HG03095 (cell line): ENCODE measurements around the gene INS.
"Not testable (repeated sequence)": the region's sequence is repeated elsewhere in the genome, so short reads cannot be mapped to it uniquely, and the experiment has no call there.

Experiments
- ATAC-seq: cut with Tn5 transposase; IDR thresholded peaks from one replicate; pipeline ENCODE4 v1.9.1; 2021; ENCODE audit warnings: moderate library complexity; ENCODE audit not compliant: unreplicated experiment

Gene INS

GRCh38 chr11:2182692-2183474, 21.9 kb upstream of the INS start:
- ATAC-seq = no peak

- no peak for ATAC-seq
Measured at GRCh38 chr11:2182075-2182474, 21.1 kb upstream of the INS start.

GRCh38 chr11:2180789-2181370, 19.9 kb upstream of the INS start:
- no peak for ATAC-seq

- ATAC-seq = no peak
Measured at GRCh38 chr11:2180347-2180746, 19.3 kb upstream of the INS start.

GRCh38 chr11:2179516-2179915, 18.5 kb upstream of the INS start:
- ATAC-seq = no peak

GRCh38 chr11:2178906-2179494, 18.0 kb upstream of the INS start:
- no peak for ATAC-seq

GRCh38 chr11:2178055-2178773, 17.2 kb upstream of the INS start:
- ATAC-seq = not testable (repeated sequence)

GRCh38 chr11:2177076-2177475, 16.1 kb upstream of the INS start:
- ATAC-seq = no peak

- no peak for ATAC-seq
Measured at GRCh38 chr11:2176389-2176900, 15.4 kb upstream of the INS start.

- no peak for ATAC-seq
Measured at GRCh38 chr11:2175659-2176058, 14.7 kb upstream of the INS start.

- no peak for ATAC-seq
Measured at GRCh38 chr11:2174361-2174760, 13.4 kb upstream of the INS start.

GRCh38 chr11:2173761-2174160, 12.8 kb upstream of the INS start:
- ATAC-seq = no peak

GRCh38 chr11:2173150-2173693, 12.2 kb upstream of the INS start:
- ATAC-seq = no peak

GRCh38 chr11:2172676-2173075, 11.7 kb upstream of the INS start:
- ATAC-seq = no peak

- no peak for ATAC-seq
Measured at GRCh38 chr11:2171591-2172003, 10.6 kb upstream of the INS start, which contains the start of gene TH. TSS of gene TH (minus strand) at chr11:2171815. CDS start at chr11:2171786, 29 bp downstream.

GRCh38 chr11:2169626-2170570, 8.9 kb upstream of the INS start:
- ATAC-seq = no peak

- ATAC-seq = no peak
Measured at GRCh38 chr11:2169005-2169378, 8.0 kb upstream of the INS start.

GRCh38 chr11:2168286-2169004, 7.4 kb upstream of the INS start:
- no peak for ATAC-seq
